Neural crest cell (in vitro differentiated cells): ENCODE data around the gene CLCA4. TPM values are rescaled to one million over a fixed set of nuclear protein-coding genes. Genes with fewer than 3 reads are reported as not detected.

Source experiments
- DNase-seq: peaks from one replicate; pipeline ENCODE4 v3.0.0; 2021; ENCODE audit warnings: low read depth, mixed read lengths, low spot score
- H3K27ac Mint-ChIP-seq: one replicate; pipeline ENCODE4 v1.8.0; 2021; ENCODE audit warnings: mild to moderate bottlenecking, mixed read lengths; ENCODE audit not compliant: unreplicated experiment
- H3K27me3 Mint-ChIP-seq: 2 replicates; pipeline ENCODE4 v1.8.0; 2021; ENCODE audit warnings: low read depth, mild to moderate bottlenecking, mixed read lengths
- H3K36me3 Mint-ChIP-seq: 2 replicates; pipeline ENCODE4 v1.8.0; 2021; ENCODE audit warnings: low read depth, mild to moderate bottlenecking, mixed read lengths
- H3K4me1 Mint-ChIP-seq: 2 replicates; pipeline ENCODE4 v1.8.0; 2021; ENCODE audit warnings: mixed read lengths
- H3K4me3 Mint-ChIP-seq: one replicate; pipeline ENCODE4 v1.8.0; 2021; ENCODE audit warnings: mild to moderate bottlenecking, mixed read lengths
- H3K9me3 Mint-ChIP-seq: 2 replicates; pipeline ENCODE4 v1.8.0; 2021; ENCODE audit warnings: mixed read lengths
- total RNA-seq: library from RNA; stranded (reverse); gene quantifications from 2 replicates; pipeline ENCODE4 v1.2.1, GENCODE V29; 2021
- TF ChIP-seq, protein P1 (sequence below): fragments of 200-600 bp; sonication (generic); conservative IDR thresholded peaks from 2 replicates; pipeline ENCODE4 v1.5.0; 2021; ENCODE audit warnings: antibody characterized with exemption, mild to moderate bottlenecking

CLCA4 gene
- total RNA-seq, 1 donor from 2014 or later = not detected

DNA sequence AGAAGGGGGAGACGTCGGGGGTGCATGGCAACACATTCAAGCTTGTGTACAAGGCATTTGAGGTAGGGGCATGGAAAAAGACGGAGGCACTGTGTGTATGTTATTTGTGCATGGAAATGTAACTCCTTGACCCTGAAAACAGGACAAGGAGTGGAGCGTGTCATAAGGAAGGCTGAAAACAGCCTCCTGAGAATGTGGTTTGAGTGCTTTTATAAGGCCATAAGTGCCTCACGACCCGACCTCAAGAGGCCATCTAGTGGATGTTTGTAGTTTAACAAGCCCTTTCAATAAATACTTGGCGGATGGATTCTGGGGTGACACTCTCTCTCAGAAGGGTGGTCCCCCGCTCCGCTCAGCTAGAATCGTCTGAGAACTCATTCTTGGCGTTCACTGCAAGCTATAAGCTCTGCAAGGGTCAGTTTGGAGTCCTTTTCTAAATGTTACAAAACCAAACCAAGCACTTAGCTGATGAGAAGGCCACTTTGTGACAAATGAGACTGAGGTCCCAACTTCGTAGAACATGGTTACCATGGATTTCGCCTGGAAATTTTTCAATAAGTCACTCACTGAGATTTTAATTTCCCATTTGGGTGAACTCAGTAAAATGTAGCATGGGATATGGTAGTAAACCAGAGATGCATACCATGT, 38.8 kb upstream of the CLCA4 start:
- TF ChIP-seq, protein P1, sequence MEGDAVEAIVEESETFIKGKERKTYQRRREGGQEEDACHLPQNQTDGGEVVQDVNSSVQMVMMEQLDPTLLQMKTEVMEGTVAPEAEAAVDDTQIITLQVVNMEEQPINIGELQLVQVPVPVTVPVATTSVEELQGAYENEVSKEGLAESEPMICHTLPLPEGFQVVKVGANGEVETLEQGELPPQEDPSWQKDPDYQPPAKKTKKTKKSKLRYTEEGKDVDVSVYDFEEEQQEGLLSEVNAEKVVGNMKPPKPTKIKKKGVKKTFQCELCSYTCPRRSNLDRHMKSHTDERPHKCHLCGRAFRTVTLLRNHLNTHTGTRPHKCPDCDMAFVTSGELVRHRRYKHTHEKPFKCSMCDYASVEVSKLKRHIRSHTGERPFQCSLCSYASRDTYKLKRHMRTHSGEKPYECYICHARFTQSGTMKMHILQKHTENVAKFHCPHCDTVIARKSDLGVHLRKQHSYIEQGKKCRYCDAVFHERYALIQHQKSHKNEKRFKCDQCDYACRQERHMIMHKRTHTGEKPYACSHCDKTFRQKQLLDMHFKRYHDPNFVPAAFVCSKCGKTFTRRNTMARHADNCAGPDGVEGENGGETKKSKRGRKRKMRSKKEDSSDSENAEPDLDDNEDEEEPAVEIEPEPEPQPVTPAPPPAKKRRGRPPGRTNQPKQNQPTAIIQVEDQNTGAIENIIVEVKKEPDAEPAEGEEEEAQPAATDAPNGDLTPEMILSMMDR = peak; percentile 59
- Mint-ChIP-seq H3K36me3 (no peaks in the 10 kb centered on the region), H3K27me3 (peaks cover 22% of the 10 kb centered on the region), H3K27ac (no peak overlapping the region), H3K4me3 (no peak overlapping the region), H3K9me3 (no peaks in the 10 kb centered on the region), H3K4me1 (peaks cover 8% of the 10 kb centered on the region)
- DNase-seq = no peak

DNA sequence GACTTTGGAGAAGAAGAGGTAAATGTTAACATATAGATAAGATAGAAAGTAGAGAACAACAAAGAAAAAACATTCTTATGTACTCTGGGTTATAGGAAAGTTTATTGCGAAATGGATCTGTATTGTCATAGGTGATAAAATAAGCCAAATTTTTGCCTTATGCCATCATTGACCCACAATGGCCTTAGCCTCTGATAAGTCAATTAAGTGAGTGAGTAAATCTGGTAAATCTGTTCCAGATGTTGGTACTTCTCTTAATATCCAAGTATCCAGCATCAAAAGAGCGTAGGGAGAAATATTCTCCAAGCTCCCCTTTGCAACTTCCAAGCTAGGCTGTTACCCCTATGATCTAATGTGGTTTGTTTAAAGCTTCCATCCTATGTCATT, 38.3 kb upstream of the CLCA4 start:
- H3K4me3 Mint-ChIP-seq = no peak overlapping the region
- peaks cover 17% of the 10 kb centered on the region for H3K27me3 Mint-ChIP-seq
- H3K36me3 Mint-ChIP-seq = no peaks in the 10 kb centered on the region
- H3K9me3 Mint-ChIP-seq = no peaks in the 10 kb centered on the region
- TF ChIP-seq, protein P1 = no peak
- H3K4me1 Mint-ChIP-seq = peaks cover 3% of the 10 kb centered on the region
- DNase-seq = no peak
- H3K27ac Mint-ChIP-seq = no peak overlapping the region

DNA sequence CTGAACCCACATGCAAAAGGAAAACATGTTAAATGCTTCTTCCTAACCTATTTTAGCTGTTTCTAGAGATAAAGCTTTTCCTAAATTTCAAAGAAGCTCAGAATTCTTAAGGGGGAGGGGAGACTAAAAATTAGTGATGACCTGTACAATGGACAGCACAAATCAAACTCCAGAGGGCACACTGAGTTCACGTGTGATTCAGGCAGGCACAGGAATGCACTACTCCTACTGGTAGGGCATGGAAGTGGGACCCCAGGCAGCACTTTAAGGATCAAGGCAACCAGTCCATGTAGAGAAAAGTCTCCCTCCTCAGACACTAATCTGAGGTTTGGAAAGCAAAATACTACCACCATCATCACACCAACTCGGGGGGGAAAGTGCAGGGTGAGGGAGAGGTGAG, 31.3 kb upstream of the CLCA4 start:
- TF ChIP-seq, protein P1 = peak; percentile 41
- H3K27me3 Mint-ChIP-seq = no peaks in the 10 kb centered on the region
- no peak overlapping the region for H3K4me3 Mint-ChIP-seq
- DNase-seq = no peak
- H3K9me3 Mint-ChIP-seq = peaks cover 4% of the 10 kb centered on the region
- no peaks in the 10 kb centered on the region for H3K4me1 Mint-ChIP-seq
- no peak overlapping the region for H3K27ac Mint-ChIP-seq
- H3K36me3 Mint-ChIP-seq = no peaks in the 10 kb centered on the region

DNA sequence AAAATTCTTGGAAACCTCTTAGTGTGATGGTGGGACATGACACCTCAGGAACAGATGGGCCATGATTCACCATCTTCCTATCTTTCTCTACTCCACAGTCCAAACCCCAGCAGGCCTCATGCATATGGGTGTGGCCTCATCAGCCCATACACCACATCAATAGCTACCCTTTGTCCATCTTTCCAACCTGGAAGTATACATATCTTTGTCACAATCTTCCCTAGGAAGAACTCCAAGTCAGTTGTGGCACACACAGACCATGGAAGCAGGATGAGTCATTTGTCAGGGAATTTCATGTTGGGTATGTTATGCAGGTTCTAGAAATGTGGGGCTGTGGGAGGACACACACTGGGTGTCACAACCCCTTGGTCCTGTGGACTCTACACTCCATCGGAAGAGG, 30.5 kb upstream of the CLCA4 start:
- Mint-ChIP-seq H3K27me3 (no peaks in the 10 kb centered on the region), H3K9me3 (peaks cover 4% of the 10 kb centered on the region), H3K4me3 (no peak overlapping the region), H3K4me1 (no peaks in the 10 kb centered on the region), H3K27ac (no peak overlapping the region), H3K36me3 (no peaks in the 10 kb centered on the region)
- TF ChIP-seq, protein P1 = no peak
- no peak for DNase-seq

DNA sequence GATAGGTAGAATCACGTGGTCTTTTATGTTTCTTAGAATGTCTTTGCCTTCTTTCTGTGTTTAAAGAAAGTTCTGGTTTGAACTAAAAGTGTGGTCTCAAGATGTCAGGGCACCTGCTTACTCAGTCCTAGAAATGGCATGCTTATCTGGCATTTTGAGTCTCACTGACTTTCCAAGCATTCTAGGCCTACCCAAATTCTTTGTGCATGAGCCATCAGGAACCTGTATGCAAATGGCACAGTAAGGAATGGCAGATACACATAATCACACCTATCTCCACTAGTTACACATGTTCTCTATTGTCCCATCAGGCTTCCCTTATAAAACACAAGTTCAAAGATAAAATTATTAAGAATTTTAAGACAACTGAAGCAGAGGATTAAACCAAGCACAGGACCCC, 29.5 kb upstream of the CLCA4 start:
- Mint-ChIP-seq H3K9me3 (peaks cover 4% of the 10 kb centered on the region), H3K36me3 (no peaks in the 10 kb centered on the region), H3K4me3 (no peak overlapping the region), H3K27ac (no peak overlapping the region), H3K4me1 (no peaks in the 10 kb centered on the region), H3K27me3 (no peaks in the 10 kb centered on the region)
- TF ChIP-seq, protein P1 = no peak
- DNase-seq = no peak
